K562 (cell line): ENCODE data around the gene GTSE1.

Experiments used
- ETV6 ChIP-seq, 3 experiments: fragments of 150-350 bp in 1 of 3; sonication (generic) in 1 of 3; formaldehyde crosslinking in 1 of 3; IDR thresholded peaks; 2 replicates each; pipeline versions ENCODE4 v1.6.1 to v1.8.0; 2014 to 2022; ENCODE audit warnings: borderline replicate concordance in 2 of 3, low read depth in 2 of 3, antibody characterized with exemption in 1 of 3, low read length in 1 of 3, mild to moderate bottlenecking in 1 of 3, missing genetic modification reagents in 1 of 3
- NR3C1 ChIP-seq: sonication (generic); formaldehyde crosslinking; IDR thresholded peaks from 2 replicates; pipeline ENCODE4 v1.8.1; 2022; ENCODE audit warnings: missing genetic modification reagents

DNA sequence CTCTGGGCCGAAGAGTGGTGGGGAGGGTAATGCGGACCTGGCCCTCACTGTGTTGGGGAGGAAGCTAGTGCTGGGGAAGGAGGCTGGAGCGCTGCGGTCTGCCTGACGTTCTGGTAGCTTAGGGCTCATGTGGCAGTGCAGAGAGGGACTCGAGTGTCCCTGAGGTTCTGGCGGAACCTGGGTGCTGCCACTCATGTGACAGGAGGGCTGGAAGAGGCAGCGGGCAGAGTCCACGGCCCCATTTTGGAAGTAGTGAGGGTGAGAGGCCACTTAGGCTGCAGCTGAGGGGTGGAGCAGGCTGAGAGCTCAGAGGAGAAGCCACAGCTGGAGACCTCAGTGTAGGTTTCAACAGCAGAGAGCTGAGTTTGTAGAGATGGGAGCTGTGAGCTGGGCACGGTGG lies 22.6 kb downstream of the GTSE1 start:
- TF ChIP-seq ETV6 (IDR thresholded peaks at IDR 0.05; ENCODE audit: borderline replicate concordance in 1 of 2, low read depth in 2 of 2, low read length in 1 of 2) (no peak), ETV6 (CRISPR knock-in tag; IDR thresholded peaks at IDR 0.05; ENCODE audit: borderline replicate concordance) (no peak), NR3C1 (no peak)
